Brain microvascular endothelial cell (primary cell): ENCODE measurements around the gene C12orf42.
"Not testable (repeated sequence)": the region's sequence is repeated elsewhere in the genome, so short reads cannot be mapped to it uniquely, and the experiment has no call there.

Experiments used
- DNase-seq: peaks from one replicate; pipeline ENCODE4 v3.0.0-alpha.2; 2020
- H3K27ac ChIP-seq: fragments of 250-450 bp; sonication (Bioruptor Pico); 2 replicates; pipeline ENCODE4 v1.5.1; 2020; ENCODE audit warnings: mild to moderate bottlenecking, moderate library complexity
- H3K27me3 ChIP-seq: fragments of 250-450 bp; sonication (Bioruptor Pico); replicated peaks from 2 replicates; pipeline ENCODE4 v1.5.1; 2020; ENCODE audit warnings: mild to moderate bottlenecking
- H3K36me3 ChIP-seq: fragments of 250-450 bp; sonication (Bioruptor Pico); replicated peaks from 2 replicates; pipeline ENCODE4 v1.5.1; 2020; ENCODE audit warnings: mild to moderate bottlenecking
- H3K4me3 ChIP-seq: 2 replicates; pipeline ENCODE4 v1.5.1; 2011; ENCODE audit warnings: low read depth, mild to moderate bottlenecking, control low read depth, low read length, moderate library complexity
- CTCF ChIP-seq: IDR thresholded peaks from 2 replicates; pipeline ENCODE4 v1.5.1; 2011; ENCODE audit warnings: low read depth, mild to moderate bottlenecking, moderate library complexity, low read length, control low read depth, inconsistent platforms; ENCODE audit errors: missing control alignments
- in situ Hi-C: cut with HindIII; loops from 2 replicates; pipeline ENCODE4 v1.10.0; 2017; ENCODE audit warnings: low sequenced_read_pairs, low pct_ligation_motif_present

Gene C12orf42

GRCh38 chr12:103444983-103445382 lies 50.8 kb downstream of the C12orf42 start:
- Histone ChIP-seq H3K4me3 (no peak overlapping the region), H3K27ac (no peak overlapping the region), H3K27me3 (no peaks in the 10 kb centered on the region), H3K36me3 (no peaks in the 10 kb centered on the region)
- DNase-seq: no peak
- in situ Hi-C loops: no loop called here
- TF ChIP-seq CTCF: no peak

- H3K4me3 ChIP-seq: no peak overlapping the region
- no peak overlapping the region for H3K27ac ChIP-seq
- DNase-seq: no peak
- TF ChIP-seq CTCF: no peak
- H3K27me3 ChIP-seq: no peaks in the 10 kb centered on the region
- no peaks in the 10 kb centered on the region for H3K36me3 ChIP-seq
- in situ Hi-C loops: no loop called here
Observed at GRCh38 chr12:103442822-103443221, 52.9 kb downstream of the C12orf42 start.

GRCh38 chr12:103442182-103442555 lies 53.6 kb downstream of the C12orf42 start:
- Histone ChIP-seq H3K27ac (no peak overlapping the region), H3K36me3 (no peaks in the 10 kb centered on the region), H3K4me3 (no peak overlapping the region), H3K27me3 (no peaks in the 10 kb centered on the region)
- DNase-seq: no peak
- in situ Hi-C loops: no loop called here
- no peak for TF ChIP-seq CTCF

- DNase-seq: no peak
- H3K27ac ChIP-seq: no peak overlapping the region
- no peaks in the 10 kb centered on the region for H3K27me3 ChIP-seq
- no peak overlapping the region for H3K4me3 ChIP-seq
- TF ChIP-seq CTCF: no peak
- in situ Hi-C loops: no loop called here
- no peaks in the 10 kb centered on the region for H3K36me3 ChIP-seq
Observed at GRCh38 chr12:103441437-103442181, 54.2 kb downstream of the C12orf42 start.

- H3K27me3 ChIP-seq, H3K4me3 ChIP-seq, H3K36me3 ChIP-seq, H3K27ac ChIP-seq, DNase-seq, in situ Hi-C loops: not testable (repeated sequence)
Observed at GRCh38 chr12:103434165-103435105, 61.3 kb downstream of the C12orf42 start.

GRCh38 chr12:103431950-103432349 lies 63.8 kb downstream of the C12orf42 start:
- in situ Hi-C loops: no loop called here
- TF ChIP-seq CTCF: no peak

More at GRCh38 chr12:103431950-103432349, 63.8 kb downstream of the C12orf42 start:
- no peaks in the 10 kb centered on the region for H3K36me3 ChIP-seq
- H3K4me3 ChIP-seq: no peak overlapping the region
- no peak for DNase-seq
- H3K27ac ChIP-seq: no peak overlapping the region
- no peaks in the 10 kb centered on the region for H3K27me3 ChIP-seq
